NT2/D1 (cell line): ENCODE data around the gene BARX2.

Source experiments
- YY1 ChIP-seq: IDR thresholded peaks from 2 replicates; pipeline ENCODE4 v1.6.1; 2011; ENCODE audit not compliant: insufficient read length, insufficient read depth
- ZNF274 ChIP-seq: IDR thresholded peaks from 2 replicates; pipeline ENCODE4 v1.6.1; 2011; ENCODE audit warnings: mild to moderate bottlenecking, low read depth, low read length

DNA sequence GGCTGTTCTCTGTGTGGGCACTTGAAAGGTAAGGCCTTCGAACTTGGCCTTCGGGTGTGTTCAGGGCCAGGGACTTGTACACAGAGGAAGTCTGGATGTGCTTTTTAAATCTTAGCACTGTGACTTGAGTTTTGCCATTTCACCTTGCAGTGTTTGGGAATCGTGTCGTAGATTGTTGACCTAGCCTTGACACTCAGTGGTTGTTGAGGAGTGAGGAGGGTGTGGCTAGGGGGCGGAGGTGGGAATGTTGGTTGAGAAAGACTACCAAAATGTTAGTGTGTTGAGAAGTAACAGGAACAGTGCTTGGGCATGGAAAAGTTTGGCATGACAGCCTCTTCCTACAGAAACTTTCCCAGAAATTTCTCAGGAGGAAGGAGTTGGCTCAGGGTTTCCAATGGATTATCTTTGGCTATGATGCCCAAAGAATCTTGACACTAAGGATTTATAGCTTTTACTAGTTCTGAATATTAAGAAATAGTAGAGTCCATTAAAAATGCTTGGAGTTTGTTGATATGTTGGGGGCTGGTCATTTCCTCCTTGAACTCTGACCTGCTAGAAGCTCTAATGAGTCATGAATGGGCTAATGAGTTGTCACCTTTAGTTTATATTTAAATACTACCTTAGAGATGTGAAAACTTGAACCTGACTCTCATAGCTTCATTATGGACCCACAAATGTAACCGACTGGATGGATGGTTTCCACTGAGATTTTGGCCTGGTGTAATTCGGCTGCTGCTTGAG, 40.6 kb downstream of the BARX2 start:
- no peak for TF ChIP-seq ZNF274
- no peak for TF ChIP-seq YY1
